Mesothelial cell of epicardium (in vitro differentiated cells): ENCODE data around the gene CD38. TPM values are rescaled to one million over a fixed set of nuclear protein-coding genes. Genes with fewer than 3 reads are reported as not detected.

Source experiments
- DNase-seq, 2 experiments: peaks; one replicate each; pipeline ENCODE4 v3.0.0; 2021; ENCODE audit warnings: low spot score in 2 of 2; ENCODE audit not compliant: unreplicated experiment in 2 of 2
- H3K27ac Mint-ChIP-seq: 2 replicates; pipeline ENCODE4 v1.8.0; 2021; ENCODE audit warnings: mixed read lengths
- H3K27me3 Mint-ChIP-seq: 2 replicates; pipeline ENCODE4 v1.8.0; 2021; ENCODE audit warnings: low read depth, mixed read lengths
- H3K36me3 Mint-ChIP-seq: 2 replicates; pipeline ENCODE4 v1.8.0; 2021; ENCODE audit warnings: mixed read lengths
- H3K4me1 Mint-ChIP-seq: 2 replicates; pipeline ENCODE4 v1.8.0; 2021; ENCODE audit warnings: mixed read lengths
- H3K4me3 Mint-ChIP-seq: 2 replicates; pipeline ENCODE4 v1.8.0; 2021; ENCODE audit warnings: mild to moderate bottlenecking, moderate library complexity, mixed read lengths
- H3K9me3 Mint-ChIP-seq: 2 replicates; pipeline ENCODE4 v1.8.0; 2021; ENCODE audit warnings: mixed read lengths
- CTCF ChIP-seq: fragments of 200-600 bp; sonication (generic); IDR thresholded peaks from one replicate; pipeline ENCODE4 v1.5.0; 2021; ENCODE audit warnings: antibody characterized with exemption; ENCODE audit not compliant: unreplicated experiment
- total RNA-seq: library from RNA; stranded (reverse); gene quantifications from 3 replicates; pipeline ENCODE4 v1.2.1, GENCODE V29; 2021

CD38 gene
- total RNA-seq, 1 donor from 2014 or later: 0.20 TPM

- no peak overlapping the region for H3K4me3 Mint-ChIP-seq
- DNase-seq: no peak
- H3K27me3 Mint-ChIP-seq: peaks cover 56% of the 10 kb centered on the region
- peaks cover 9% of the 10 kb centered on the region for H3K4me1 Mint-ChIP-seq
- H3K9me3 Mint-ChIP-seq: peaks cover 13% of the 10 kb centered on the region
- no peak for TF ChIP-seq CTCF
- no peak overlapping the region for H3K27ac Mint-ChIP-seq
- H3K36me3 Mint-ChIP-seq: no peaks in the 10 kb centered on the region
Measured at GRCh38 chr4:15783676-15784075, 5.5 kb downstream of the CD38 start.

GRCh38 chr4:15784959-15785634, 7.0 kb downstream of the CD38 start:
- Mint-ChIP-seq H3K36me3 (no peaks in the 10 kb centered on the region), H3K4me3 (no peak overlapping the region), H3K4me1 (no peaks in the 10 kb centered on the region), H3K27me3 (peaks cover 43% of the 10 kb centered on the region), H3K27ac (no peak overlapping the region), H3K9me3 (peaks cover 21% of the 10 kb centered on the region)
- DNase-seq: no peak
- TF ChIP-seq CTCF: no peak

GRCh38 chr4:15786743-15787142, 8.6 kb downstream of the CD38 start:
- no peak for DNase-seq
- no peaks in the 10 kb centered on the region for H3K4me1 Mint-ChIP-seq
- no peak overlapping the region for H3K27ac Mint-ChIP-seq
- H3K27me3 Mint-ChIP-seq: peaks cover 27% of the 10 kb centered on the region
- H3K36me3 Mint-ChIP-seq: no peaks in the 10 kb centered on the region
- TF ChIP-seq CTCF: no peak
- H3K4me3 Mint-ChIP-seq: no peak overlapping the region
- peaks cover 21% of the 10 kb centered on the region for H3K9me3 Mint-ChIP-seq

- Mint-ChIP-seq H3K27me3 (peaks cover 8% of the 10 kb centered on the region), H3K36me3 (no peaks in the 10 kb centered on the region), H3K4me3 (no peak overlapping the region), H3K27ac (no peak overlapping the region), H3K4me1 (peaks cover 3% of the 10 kb centered on the region), H3K9me3 (peaks cover 14% of the 10 kb centered on the region)
- no peak for TF ChIP-seq CTCF
- no peak for DNase-seq
Measured at GRCh38 chr4:15792974-15793373, 14.8 kb downstream of the CD38 start.

GRCh38 chr4:15793506-15794363, 15.6 kb downstream of the CD38 start:
- Mint-ChIP-seq H3K27ac (no peak overlapping the region), H3K4me1 (peaks cover 3% of the 10 kb centered on the region), H3K36me3 (no peaks in the 10 kb centered on the region), H3K9me3 (peaks cover 8% of the 10 kb centered on the region), H3K27me3 (peaks cover 8% of the 10 kb centered on the region), H3K4me3 (no peak overlapping the region)
- TF ChIP-seq CTCF: no peak
- DNase-seq: no peak
